GM21367 (cell line): ENCODE measurements around the gene MAEL.

Experiments
- ATAC-seq: cut with Tn5 transposase; IDR thresholded peaks from one replicate; pipeline ENCODE4 v1.9.1; 2021; ENCODE audit not compliant: unreplicated experiment

The MAEL gene

DNA sequence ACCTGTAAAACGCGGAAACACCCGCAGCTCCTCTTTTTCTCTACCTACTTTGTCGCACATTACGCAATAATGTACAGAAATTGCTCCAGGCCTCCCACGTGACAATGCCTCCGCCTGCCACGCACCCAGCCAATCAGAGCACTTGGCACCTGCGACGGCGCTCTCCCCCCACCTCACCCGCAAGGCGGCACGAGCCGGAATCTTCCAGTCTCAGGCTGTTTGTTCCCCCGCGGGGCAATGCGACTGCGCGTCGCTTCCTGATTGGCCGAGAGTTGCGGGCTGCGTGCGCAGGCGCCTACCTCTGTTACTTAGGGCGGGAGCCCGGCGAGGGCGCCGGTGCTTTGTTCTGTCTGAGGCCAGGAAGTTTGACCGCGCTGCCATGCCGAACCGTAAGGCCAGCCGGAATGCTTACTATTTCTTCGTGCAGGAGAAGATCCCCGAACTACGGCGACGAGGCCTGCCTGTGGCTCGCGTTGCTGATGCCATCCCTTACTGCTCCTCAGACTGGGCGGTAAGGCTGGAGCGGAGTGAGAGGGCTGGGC, at the start of gene MAEL:
MAEL (plus strand) TSS at position 307 of the 542 bp plus-strand sequence; CDS start at position 380, 73 bp downstream.
- no peak for ATAC-seq

DNA sequence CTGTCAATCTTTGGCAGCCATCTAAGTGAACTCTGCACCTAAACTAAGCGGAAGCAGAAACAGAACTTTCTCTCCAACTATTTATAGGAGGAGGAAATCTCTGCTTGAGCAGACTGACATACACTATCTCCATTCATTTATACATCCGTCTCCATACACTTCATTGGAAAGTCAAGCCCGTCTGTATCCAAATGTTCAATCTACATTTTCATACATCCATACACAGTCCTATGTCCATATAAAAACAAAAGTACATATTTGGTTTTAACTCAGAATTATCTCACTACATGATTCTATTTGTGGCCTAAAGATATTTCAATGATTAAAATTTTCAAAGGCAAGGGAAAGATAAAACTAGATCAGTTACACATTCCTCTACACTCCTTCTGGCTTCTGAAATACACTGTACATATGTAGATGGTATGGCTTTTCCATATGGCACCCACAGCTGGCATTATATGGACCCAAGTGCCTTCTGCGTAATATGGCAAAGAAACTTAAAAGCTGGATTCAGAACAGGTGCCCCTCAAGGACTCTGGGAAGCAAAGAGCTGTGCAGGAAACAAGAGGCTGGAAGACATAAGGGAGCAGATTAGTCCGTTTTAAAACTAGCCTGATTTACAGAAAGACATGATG, 49.2 kb upstream of the MAEL start:
- ATAC-seq, result no peak

DNA sequence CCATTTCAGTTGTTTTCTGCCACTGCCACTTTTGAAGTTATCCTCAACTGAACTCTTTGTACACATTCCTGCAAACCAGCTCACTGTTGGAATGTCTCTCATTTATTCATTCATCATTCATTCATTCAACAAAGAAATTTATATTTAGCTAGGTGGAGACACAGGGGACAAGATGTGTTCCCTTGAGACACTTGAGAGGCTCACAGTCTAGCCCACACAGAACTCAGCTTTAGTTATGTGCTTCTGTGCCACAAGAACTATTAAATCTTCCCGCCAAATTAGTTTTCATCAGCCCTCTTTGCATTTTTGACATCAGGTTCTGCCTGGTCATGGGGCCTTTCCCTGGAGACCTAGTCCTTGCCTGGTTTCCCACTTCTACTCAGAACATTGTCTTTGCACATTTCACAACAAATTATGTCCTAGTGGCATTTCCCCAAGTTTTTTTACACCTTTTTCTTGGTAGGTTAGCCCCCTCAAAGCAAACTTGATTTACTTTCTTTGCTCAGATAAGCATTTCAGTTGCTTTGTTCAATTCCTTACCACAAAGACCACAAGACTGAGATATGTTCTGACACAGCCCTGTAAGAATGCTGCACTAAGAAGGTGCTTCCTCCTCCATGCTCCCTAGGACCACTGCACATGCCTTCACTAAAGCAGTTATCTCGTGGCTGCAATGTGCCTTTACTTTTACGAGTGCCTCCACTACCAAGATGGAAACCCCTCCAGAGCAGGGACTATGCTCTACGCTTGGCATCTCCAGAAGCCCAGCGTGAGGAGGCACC, 44.7 kb upstream of the MAEL start:
- ATAC-seq, result no peak

DNA sequence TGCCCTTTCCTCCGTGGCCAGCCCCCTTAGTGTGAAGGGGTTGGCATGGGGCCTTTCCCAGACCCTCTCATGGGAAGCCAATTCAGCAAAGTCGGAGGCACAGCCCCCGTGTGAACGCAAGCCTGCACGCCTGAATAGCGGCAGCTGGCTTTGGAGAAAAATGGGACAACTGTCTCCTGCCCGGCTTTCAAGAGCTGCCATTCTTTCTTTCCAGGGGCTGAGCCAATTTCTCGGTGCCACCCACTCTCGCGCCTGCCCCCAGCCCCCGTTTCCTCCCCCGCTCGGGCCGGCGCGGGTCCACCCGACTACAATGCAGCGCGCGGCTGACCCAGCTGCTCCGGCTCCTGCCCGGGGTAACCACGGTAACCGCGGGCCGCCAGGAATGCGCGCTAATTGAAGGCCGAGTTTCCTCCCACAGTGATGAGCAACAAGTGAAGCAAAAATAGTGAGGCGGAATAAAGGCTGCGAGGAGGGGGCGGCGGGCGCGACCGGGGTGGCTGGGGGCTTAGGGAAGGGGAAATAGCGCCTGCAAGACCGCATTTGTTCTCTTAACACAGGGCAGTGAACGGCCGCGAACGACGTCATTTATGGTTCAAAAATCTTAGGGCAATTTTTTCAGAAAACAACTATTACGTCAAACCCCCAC, 41.6 kb upstream of the MAEL start:
- ATAC-seq, result no peak

DNA sequence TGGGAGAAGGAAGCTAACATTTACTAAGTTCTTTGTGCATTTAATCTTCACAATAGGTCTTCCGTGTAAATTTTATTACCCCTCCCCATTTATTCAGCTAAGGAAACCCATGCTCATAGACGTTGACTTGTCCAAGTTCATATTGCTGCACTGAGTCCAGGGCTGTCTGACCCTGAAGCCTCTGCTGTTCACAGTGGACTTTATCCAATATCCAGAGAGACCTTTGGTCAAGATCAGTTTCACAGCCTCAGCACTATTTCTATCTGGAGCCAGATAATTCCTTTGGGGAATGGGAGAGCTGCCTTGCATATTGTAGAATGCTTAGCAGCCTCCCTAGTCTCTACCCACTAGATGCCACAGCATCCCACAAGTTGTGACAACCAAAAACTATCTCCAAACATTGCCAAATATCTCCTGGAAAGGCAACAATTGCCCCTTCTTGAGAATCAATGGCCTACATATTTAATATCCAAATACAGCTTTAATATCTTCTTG, 40.2 kb upstream of the MAEL start:
- ATAC-seq, result no peak

DNA sequence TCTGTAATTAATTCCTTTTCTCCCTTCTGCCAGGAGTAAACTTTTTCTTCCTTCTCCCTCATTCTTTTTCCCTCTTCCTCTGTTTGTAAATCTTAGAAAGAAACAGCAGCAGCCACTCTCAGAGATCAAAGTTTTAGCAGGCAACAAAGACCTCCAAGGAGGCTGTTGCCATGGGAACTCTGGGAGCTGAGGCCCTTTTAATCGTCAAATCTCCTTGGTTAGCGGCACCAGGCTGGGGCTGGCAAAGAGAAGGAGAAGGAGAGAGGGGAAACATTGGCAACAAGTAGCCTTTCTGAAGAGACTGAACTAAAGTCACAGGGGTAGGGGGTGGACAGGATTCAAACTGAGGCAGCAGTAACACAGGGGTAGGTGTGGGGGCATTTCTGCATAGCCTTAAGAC, 38.9 kb upstream of the MAEL start:
- ATAC-seq, result no peak

DNA sequence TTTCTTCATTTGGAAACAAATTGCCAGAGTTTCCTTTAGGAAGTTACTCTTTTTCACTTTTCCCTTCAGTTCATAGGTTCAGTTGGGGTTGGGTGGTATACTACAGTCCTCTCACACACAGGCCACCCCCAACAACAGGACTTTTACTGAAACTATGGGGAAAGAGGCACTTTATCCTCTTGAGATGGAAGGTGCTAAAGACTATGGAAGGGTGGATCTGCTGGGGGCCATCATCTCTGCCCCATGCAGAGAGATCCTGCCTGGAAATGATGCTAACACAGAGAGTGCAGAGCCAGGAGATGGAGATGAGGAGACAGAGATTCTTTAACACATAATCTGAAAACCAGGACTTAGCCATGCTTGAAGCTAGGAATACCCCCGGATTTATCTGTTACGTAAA, 38.0 kb upstream of the MAEL start:
- ATAC-seq, result no peak

DNA sequence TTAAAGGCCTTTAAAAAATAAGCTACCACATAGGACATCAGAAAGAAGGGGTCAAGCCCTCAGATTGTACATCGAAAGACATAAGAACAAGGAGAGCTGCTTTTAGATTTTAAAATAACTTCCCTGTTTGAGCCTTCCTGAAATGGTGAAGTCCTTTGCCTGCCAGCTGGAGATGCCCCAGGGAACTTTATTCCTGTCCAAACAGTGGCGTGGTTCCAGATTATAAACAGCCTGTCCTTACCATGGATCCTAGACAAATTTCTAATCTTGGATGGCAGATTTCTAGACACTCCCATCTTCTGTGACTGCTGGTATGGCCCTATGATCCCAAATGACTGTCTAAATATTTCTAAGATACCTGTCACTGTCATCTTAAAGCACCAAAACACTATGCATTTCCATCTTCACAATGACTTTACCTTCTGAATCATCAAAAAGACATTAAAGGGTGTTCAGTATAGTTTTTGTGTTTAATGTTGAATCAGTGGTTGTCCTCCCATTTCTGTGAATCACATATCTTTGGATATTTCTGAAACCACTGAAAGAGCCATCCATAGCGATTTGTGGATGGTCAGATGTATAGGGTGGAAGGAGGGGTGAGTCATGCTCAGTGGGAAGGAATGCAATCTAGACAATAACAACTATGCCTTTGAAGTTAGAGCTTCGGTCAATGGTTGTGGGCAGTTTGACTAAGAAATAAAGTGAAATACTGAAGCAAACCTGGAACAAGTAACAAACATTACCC, 36.9 kb upstream of the MAEL start:
- no peak for ATAC-seq

DNA sequence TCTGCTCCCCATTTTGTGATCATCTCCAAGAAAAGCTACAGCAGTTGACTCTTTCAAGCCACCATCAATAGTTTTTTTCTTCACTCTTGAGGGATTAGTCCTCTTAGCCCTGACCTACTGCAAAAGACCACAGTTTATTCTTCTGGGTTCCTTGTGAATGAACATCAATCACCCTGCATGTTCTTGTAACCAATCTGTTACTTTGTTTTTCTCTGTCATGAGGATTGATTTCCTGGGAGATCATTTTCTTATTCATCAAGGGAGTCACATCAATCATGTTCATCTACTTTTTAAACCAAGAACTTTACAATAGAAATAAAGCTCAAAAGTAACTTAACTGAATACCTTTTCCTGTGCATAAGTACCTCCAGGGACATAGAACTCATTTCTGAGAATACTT, 35.6 kb upstream of the MAEL start:
- no peak for ATAC-seq

DNA sequence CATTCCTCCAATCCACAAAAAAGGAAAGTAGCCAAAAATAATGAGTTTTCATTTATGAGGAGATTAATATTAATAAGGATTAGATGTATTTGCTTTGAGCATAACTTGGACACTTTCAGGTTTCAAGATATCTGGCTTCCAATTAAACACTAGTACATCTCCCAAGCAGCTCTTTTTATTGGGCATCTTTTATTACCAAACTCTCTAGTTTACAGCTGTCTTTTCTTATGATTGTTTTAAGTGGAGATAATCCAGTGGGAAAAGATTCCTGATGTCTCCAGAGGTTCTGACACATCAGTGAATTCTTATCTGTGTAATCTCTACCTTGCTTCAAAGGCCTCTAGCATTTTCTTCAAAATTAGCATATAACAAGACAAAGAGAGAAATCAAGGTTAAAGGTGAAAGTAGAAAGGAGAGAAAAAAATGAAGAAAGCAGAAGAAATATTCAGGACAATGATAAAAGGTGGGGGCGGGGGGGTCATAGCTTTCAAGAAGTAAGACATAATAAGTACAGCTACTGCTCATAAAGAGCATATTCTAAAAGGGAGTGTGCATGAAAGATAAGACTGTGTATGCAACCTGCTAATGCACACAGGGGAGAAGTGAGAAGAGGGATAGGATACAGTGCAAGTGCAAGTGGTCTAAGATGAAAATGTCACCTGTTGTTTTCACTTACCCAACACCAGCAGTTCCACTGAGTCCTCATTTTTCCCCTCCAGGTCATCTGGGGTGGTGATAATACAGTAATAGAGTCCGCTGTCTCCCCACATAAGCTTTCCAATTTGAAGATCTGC, 32.8 kb upstream of the MAEL start:
- ATAC-seq, result no peak

DNA sequence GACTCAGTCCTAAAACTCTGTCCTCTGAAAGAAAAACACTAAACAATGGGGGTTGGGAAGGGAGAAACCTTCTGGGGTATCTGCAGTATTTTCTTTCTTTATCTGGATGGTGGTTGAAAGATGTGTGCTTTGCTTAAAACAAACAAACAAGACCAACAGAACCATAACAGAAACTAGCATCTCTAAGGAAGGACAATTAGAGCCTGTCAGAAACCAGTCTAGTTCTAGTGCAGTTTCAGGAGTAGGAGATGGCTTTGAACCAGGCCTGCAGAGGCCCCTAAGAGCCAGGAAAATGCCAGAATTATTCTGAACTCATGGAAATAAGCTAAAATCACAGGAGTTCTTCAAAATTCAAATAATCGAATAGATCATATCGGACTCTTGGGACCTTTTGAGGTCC, 32.2 kb upstream of the MAEL start:
- ATAC-seq, result no peak

DNA sequence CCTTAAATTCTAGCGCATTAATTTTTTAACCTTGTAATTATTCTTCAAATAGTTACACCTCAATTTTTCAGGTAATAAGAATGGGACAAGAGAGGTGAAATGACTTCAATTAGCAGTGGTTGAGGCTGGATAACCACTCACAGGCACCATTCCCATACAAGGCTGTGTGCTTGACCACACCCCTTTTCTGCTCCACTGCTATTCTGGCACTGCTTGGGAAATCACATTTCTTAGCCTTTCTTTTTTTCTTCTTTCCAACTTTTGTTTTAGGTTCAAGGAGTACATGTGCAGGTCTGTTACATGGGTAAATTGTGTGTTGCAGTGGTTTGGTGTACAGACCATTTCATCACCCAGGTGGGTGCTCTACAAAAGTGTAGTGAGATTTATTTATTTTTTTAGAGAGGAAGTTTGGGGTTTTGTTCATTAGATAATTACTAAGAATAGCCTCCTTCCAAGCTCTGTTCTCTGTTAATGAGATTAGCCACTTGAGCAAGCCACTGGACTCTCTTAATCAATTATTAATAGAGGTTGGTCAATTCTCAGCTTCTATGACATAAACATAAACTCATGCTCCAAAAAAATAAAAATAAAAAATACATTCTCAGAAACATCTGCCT, 28.1 kb upstream of the MAEL start:
- no peak for ATAC-seq

DNA sequence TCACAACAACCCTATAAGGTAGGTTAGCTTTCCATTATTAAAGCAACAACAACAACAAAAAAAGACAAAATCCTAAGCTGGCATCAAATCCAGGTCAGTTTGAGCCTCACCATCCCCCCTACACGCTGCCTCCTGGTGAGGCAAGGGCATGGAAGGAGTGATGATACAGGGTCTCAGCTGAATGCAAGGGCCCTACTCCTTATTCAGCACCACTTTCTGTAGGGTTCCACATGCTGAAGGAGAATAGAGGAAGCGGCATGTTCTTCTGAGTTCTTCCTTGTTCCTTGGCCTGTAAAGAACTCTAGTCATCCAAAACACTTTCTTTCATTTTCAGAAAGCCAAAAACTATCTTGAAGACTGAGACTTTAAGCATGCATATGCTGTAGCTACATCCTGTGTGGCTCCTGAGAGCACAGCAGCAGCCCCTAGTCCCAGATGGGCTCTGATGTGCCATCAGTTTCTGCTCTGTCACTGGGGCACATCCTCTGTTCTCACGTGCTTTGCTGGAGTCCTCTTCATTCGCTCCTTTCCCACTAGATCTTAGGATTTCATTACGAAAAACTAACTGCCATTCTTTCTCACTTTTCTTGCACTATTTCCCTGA, 19.9 kb upstream of the MAEL start:
- ATAC-seq, result peak; percentile 79

DNA sequence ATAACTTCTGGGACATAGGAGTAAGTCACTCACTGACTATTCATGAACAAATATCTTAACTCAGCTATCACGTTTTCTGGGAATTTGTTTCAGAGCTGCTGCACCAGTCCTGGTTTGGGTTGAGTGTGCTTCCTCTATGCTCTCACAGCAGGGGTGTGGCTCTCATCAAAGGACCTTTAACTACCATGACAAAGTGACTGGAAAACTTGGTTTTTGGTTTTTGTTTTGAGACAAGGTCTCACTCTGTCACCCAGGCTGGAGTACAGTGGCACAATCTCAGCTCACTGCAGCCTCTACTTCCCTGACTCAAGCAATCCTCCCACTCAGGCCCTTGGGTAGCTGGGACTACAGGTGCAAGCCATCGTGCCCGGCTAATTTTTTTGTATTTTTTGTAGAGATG, 17.8 kb upstream of the MAEL start:
- no peak for ATAC-seq

DNA sequence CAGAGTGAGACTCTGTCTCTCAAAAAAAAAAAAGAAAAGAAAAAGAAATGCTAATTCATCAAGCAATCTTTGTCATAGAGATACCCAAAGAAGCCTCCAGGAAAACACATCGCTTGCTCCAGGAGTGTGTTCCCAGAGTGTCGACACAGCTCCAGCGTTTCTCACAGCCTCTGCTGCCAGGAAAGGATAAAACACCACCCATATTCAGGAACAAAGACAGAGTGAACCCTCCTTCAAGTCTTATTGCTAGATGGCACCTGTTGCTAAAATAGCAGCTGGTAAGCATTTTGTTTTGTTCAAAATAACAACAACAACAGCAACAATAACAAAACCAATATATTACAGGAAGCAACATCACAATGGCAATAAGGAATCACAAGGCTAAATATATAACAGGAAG, 16.9 kb upstream of the MAEL start:
- ATAC-seq, result no peak

DNA sequence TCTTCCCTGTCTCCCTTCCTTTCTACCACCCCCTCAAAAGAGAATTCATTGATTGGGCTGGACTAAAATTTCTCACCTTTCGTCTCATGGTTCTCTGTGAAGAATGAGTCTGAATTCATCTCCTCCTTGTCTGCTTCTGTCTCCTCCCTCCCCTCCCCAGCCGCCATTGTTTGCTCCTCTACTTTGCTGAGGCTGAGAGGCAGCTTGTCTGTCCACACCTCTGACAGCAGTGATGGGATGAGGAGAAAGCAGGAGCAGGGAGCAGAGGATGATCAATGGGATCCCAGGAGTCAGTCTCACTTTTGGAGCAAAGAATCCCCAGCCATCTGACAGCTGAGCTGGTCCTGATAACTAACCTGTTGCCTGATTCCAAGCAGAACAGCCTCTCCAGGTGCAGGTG, 16.3 kb upstream of the MAEL start:
- ATAC-seq, result no peak

DNA sequence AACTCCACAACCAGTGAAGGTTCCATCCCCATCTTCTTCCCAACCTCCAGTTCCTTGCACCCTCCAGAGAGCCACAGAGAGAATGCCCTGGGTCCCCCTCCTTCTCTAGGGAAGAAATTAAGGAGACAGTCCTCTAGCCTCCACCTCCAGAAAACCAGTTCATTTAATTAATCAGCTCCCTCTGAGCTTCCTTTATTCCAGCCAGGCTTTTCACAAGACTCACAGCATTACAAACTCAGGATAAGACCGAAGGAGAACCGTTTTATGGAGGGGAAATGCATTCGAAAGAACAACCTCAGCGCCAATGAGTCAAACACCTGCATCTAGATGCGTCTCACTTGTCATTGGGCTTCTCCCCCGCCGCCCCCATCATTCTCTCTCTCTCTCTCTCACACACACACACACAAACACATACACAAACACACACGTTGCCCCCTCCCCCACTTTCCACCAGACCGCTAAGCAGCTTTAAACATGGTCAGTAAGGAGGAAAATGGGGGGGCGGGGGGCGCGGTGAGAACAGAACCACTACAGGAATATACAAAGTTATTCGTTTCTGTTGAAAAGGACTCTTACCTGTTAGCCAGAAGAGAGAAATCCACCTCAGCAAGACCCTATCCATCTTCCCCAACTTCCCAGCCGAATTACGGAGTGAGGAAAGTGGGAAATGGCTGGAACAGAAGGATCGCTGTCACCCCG, 14.3 kb upstream of the MAEL start:
- no peak for ATAC-seq

DNA sequence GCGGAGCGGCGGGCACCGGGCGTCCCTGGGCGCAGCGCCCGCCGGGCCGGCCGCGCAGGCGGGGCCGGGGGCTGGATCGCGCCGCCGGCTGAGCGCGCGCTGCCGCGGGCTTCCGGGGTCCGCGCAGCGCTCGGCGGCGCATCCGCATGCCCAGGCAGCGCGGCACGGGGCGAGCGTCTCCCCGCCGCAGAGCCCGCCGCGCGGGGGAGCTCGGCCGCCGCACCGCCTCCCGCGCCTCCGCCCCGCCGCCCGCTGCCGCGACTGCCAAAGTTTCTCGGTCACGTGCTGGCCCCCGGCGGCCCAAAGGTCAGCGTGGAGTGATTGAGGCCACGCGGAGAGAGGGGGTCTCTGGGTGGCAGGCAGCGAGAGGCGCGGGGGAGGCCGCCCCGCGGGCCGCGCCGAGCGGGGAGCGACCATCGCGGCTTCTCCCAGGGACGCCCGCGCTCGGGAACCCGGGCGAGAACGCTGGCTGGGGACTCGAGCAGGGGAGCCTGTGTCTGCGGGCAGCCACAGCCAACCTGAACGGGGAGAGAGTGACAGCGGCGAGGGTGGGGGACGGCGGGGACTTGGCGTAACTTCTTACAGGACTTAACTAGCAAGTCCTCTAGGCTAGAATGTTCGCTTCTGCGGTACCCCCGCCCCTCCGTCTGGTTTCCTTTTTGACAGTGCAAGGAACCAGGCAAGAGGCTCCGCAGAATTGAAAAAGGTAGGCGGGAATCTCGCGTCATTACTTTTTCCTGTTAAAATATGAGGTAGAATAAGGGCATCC, 13.5 kb upstream of the MAEL start, which contains the start of gene ILDR2:
ILDR2 (minus strand) TSS at position 180 of the 769 bp plus-strand sequence. CDS start 272 bp downstream, outside the sequence.
- peak; percentile 55 for ATAC-seq
